GM18505 (cell line): Measurements from ENCODE around the gene HIVEP3.

Experiments used
- ATAC-seq: cut with Tn5 transposase; IDR thresholded peaks from one replicate; pipeline ENCODE4 v1.9.1; 2021; ENCODE audit not compliant: unreplicated experiment
- POLR2A ChIP-seq: IDR thresholded peaks from 4 replicates; pipeline ENCODE4 v1.6.1; 2011; ENCODE audit warnings: borderline replicate concordance; ENCODE audit not compliant: insufficient read depth, insufficient read length; ENCODE audit errors: extremely low read depth

The HIVEP3 gene

DNA sequence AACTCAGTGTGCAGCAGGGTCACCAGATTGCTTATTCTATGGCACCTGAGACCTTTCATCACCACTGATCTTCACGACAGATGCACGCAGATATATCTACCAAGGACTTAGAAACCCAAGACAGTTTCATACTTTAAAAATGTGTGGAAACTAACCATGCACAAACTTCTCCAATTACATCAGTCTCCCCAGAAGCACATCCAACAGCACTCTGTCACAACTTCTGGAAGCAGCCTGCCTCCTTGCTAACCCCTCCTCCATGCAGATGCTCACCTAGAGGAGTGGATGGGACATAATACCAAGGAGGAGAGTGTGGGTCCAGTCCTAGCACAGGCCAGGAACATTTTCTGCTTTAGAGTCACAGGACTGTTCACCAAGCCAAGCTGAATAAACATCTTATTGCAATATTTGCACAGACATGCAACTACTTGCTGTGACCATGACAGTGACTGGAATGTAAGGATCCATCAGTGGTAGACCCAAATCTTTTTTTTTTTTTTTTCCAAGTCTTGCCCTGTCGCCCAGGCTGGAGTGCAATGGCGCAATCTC is 69.4 kb downstream of the HIVEP3 start:
- no peak for TF ChIP-seq POLR2A
- no peak for ATAC-seq

DNA sequence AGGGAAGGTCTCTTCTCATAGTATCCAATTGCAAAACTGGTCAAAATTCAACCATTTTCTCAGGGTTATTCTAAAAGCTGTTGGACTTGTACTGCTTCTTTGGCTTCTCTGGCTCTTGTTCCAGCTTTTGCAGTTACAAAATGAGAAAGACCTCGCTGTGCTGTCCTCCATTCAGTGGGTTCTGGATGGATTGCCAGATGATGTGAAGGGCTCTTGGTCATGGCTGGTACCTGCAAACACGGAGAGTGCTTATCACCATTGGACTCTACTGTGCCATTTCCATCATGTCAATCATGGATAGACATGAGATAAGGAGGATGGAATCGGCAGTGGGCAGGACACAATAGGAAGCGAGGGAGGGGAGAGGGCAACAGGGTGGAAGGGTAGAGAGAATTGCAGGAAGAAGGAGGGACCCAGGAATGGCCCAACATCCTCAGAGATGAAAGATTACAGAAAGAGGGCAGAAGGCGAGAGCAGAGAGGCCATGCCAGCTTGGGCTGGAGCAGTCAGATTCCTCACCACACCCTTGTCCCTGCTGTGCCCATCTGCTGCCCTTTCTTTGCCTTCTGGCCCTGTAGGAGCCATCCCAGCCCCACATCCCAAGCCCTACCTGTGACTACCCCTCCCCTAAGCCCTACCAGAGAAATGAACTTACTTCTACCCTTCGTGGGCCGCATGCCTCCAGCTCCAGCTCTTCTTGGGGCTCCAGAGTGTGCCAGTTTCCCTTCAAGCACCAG is 70.3 kb downstream of the HIVEP3 start:
- ATAC-seq = no peak
- no peak for TF ChIP-seq POLR2A

DNA sequence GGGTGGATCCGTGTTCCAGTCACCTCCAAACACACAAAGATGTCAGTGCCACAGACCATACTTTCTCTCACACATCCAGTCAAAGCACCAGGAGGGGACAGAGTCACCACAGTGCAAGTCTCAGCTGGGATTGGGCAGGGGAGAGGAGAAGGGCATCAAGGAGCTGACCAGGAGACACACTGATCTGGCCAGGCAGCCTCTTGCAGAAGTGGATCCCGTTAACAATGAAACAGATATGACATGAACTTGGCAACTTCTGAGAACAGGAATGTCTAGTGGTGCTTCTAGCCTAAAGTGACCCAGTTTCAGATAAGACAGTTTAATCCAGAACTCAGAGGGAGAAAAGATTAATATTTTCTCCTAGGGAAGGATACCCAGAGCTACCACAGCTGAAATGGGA is 71.0 kb downstream of the HIVEP3 start:
- no peak for TF ChIP-seq POLR2A
- no peak for ATAC-seq

DNA sequence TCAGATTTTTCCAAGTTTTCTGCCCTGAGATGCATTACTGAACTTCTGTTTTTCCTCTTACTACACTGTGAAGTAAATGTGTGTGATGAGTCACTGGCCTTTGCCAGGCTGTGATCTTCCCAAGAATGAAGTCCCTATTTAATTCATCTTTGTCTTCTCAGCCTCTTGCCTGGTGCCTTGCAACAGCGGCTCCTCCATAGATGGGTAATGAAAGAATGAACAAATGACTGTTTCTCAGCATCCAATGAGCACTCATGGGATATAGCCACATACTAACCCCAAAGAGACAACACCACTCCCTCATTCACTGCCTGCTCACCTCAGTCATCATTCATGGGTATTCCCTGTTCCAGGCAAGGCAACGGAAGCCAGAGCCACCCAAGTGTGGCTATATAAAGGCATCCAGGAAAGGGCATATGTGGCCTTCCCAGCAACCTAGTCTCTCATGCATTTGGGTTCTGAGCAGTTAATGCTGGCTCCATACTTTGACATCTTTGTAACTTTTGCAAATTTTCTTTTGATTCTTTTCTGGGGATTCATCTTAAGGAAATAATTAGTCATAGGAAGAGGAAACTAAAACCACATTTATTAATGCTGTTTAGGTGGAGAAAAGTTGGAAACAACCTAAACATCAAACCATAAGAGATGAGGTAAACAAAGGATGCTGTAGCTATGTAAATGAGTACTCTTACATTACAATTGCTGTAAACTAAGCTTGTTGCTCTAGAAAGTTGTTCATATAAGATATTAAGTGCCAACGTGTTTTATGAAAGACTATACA is 71.9 kb downstream of the HIVEP3 start:
- no peak for ATAC-seq
- TF ChIP-seq POLR2A = no peak

DNA sequence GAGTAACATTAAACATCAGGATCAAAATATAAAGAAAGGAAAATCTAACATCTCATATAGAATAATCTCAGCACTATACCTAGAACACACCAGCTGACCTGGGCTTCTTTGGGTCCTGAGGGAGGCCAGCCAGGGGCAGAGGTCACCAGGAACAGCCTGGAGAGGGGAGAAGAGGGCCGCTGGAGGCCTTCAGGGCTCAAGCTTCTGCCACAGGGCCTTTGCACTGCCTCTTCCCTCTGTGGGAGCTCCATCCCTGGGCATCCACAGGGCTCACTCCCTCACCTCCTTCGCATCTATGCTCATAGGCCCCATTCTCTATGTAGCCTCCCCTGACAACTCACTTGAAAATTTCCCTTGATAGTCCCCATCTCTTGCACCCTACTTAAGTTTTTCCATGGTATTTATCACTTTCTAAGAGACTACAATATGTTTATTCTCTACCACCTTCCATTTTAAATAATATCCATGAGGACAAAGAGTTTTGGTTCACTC is 73.9 kb downstream of the HIVEP3 start:
- TF ChIP-seq POLR2A = no peak
- no peak for ATAC-seq

DNA sequence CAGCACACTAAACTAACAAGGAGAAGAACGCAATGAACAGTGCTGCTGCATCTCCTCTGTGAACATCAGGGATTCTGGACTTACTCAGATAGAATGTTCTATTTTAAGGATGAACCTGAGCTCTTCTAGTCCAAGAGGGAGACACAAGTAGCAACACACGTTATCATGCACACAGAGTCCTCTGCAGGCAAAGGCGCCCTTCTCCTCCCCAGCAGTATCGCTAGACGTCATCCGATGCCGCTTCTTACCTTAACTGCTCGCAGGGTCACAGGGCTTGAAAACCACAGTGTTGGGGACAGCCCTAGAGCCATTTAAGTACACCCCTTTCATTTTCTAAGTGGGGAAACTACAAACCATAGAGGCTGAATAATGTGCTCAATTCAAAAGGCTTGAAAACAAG is 74.5 kb downstream of the HIVEP3 start:
- no peak for ATAC-seq
- TF ChIP-seq POLR2A = no peak

DNA sequence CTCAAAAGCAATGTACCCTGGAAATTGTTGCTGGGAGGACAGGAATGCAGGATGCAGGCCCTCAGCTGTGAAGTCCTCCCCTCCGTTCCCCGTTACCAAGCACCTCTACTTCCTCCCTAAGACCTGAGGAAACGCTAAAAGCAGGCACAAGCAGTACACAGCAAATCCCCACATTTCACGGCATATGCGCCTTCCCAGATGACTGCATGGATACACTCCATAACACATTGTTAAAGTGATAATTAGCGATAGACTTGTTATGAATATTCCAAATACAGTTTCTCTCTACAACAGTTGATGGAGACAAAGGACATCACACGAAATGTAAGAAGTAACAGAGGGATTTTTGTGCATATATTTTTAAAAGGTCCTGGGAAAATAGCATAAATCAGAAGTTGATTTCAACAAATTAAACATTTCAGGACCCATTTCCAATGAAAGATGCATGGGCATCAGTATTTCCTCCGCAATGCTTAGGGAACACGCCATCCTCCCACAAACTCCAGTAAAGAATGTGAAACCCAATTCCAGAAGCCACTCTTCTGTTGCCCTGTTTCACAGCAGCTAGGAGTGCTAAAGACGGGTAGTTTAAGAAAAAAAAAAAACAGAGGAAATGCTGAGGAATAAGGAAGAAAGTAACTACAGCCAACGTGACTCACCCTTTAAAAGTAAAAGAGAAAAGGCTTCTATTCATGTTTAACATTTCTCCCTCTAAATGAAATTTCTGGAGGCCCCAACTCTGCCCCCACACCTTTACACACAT is 75.5 kb downstream of the HIVEP3 start:
- ATAC-seq = no peak
- no peak for TF ChIP-seq POLR2A

DNA sequence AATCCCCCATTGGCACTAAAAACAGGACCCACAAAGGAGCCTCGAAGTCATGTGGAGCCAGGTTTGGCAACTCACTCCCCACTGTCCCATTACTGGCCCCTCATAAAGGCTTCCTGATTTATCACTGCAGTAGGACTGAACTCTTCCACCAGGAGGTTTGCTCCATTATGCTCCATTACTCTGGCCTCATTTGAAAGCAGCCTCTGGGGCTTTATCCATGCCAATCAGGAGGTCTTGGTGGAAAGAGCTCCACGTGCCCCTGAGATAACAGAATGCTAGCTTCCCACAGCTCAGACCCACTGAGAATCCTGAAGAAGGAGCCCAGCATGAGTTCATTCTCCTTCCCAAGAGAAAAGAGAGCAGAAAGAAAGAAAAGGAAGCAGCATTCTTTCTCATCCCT is 76.4 kb downstream of the HIVEP3 start:
- no peak for ATAC-seq
- TF ChIP-seq POLR2A = no peak

DNA sequence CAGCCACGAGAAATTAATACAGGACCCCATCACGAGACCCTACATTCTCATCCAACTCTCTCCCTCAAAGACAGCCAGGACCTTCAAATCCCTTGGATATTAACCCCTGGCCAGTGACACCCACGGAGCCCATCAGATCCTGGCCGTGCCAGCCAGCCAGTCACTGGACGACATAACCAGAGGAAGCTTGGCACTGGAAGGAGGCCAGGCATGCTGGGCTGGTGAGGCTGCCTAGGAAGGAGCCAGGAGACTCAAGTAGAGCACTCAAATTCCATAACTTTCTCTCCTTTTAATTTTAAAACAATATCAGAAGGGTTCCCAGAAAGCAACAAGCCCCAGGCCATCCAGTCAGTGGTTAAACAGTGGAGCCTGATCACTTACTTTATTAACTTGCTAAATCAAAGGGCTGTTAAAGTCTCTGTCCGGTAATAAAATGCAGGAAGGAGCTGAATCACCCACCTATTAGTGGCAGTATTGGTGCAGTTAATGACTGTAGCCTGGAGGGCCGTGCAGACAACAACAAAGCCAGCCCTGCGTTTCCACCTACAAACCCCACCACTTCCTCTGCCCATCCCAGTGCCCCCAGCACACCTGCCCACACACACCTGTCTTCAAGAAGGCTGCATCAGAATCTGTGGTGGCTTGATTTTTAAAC is 78.0 kb downstream of the HIVEP3 start:
- ATAC-seq = no peak
- no peak for TF ChIP-seq POLR2A

DNA sequence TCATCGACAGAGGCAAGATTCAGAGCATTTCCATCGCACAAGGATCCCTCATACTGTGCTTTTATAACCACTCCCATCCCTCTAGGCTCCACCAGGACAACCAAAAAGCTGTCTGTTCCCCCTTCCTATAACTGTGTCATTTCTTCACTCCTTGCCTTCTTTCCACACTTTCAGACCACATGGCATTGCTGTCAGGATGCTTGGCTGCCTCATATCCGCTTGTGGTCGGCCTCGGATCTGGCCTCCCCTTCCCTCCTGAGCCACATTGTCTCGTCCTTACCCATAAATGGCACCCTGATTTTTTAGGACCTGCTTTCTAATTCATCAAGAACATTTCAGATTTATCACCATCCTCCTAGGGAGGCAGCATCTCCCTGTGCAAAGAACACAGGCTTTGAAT is 80.5 kb downstream of the HIVEP3 start:
- TF ChIP-seq POLR2A = no peak
- ATAC-seq = no peak

DNA sequence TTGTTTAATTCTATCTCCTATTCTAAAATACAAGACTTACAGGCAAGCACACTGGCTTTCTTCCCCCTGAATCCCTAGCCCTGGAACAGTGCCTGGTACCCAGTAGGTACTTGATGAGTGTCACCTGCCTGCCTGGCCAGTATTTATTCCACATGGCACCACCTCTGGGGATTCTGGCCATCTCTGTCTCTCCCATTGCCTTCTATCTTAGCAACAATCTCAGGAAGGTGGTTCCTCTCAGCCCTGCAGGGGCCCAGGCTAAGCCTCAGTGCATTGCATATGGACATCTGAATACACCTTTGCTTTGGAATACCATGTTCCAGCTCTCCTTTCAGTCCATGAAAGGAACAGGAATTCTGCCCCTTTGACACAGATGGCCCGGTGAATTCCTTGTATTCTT is 81.0 kb downstream of the HIVEP3 start:
- no peak for ATAC-seq
- no peak for TF ChIP-seq POLR2A

DNA sequence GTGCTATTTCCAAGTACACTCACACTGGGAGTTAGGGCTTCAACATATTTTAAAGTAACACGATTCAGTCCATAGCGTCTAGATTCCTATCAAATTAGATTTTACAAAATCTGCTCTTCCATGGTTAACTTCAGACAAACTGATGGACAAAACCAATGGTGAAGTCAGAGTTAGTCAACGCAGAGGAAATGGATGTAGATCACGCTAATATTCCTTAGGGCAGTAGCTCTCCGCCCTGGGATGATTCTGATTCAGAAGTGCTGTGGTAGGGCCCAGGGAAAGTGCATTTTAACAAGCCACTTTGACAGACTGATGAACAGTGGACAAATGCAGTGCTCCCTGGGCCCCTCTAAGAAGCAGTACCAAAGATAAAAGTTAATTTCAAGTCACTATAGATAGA is 83.2 kb downstream of the HIVEP3 start:
- no peak for ATAC-seq
- TF ChIP-seq POLR2A = no peak
